B cell (primary cell): ENCODE results near the gene CHAF1B. TPM values are rescaled to one million over a fixed set of nuclear protein-coding genes. Genes with fewer than 3 reads are reported as not detected.
A peak's percentile ranks its signal among the peaks of the same experiment; 100 is the strongest.
"Not testable (repeated sequence)": the region's sequence is repeated elsewhere in the genome, so short reads cannot be mapped to it uniquely, and the experiment has no call there.

ENCODE experiments used
- ATAC-seq: fragments of 200-7000 bp; cut with Tn5 transposase; one replicate; pipeline ENCODE4 v1.10.0; 2021; ENCODE audit warnings: low read depth, mild to moderate bottlenecking, moderate number of reproducible peaks, moderate library complexity
- CTCF ChIA-PET: fragments of 350-600 bp; sonication (Branson Sonifier 250); formaldehyde crosslinking; loops from one replicate; lab custom pipeline; 2021; ENCODE audit warnings: antibody characterized with exemption, inconsistent platforms; lab: Charles Lee
- POLR2A ChIA-PET: fragments of 350-600 bp; sonication (Branson Sonifier 250); formaldehyde crosslinking; loops from one replicate; lab custom pipeline; 2021; ENCODE audit warnings: antibody characterized with exemption; lab: Charles Lee
- DNase-seq: peaks from one replicate; pipeline ENCODE4 v3.0.0; 2013
- H2AFZ ChIP-seq: 2 replicates; pipeline ENCODE4 v1.6.1; 2012; ENCODE audit warnings: mild to moderate bottlenecking, low read depth, low read length; ENCODE audit not compliant: insufficient read depth, poor library complexity, severe bottlenecking
- H3K27ac ChIP-seq, 2 donors: 1 replicate in 1 of 2; 2 replicates in 1 of 2; pipeline ENCODE4 v1.5.1; 2012 to 2013; ENCODE audit warnings: low read length in 2 of 2, mild to moderate bottlenecking in 2 of 2, moderate library complexity in 1 of 2
- H3K27me3 ChIP-seq, 4 experiments: fragments of 200-600 bp in 1 of 4; sonication (generic) in 1 of 4; replicated peaks in 1 of 4; 1 replicate in 2 of 4; 2 replicates in 2 of 4; pipeline versions ENCODE4 v1.6.1 to v1.7.0; 2013 to 2016; ENCODE audit warnings: low read length in 3 of 4, mild to moderate bottlenecking in 2 of 4, mixed read lengths in 1 of 4, moderate library complexity in 1 of 4; ENCODE audit not compliant: insufficient read depth in 4 of 4, control insufficient read depth in 3 of 4; ENCODE audit errors: control extremely low read depth in 1 of 4
- H3K36me3 ChIP-seq, 2 experiments: replicated peaks in 1 of 2; 1 replicate in 1 of 2; 2 replicates in 1 of 2; pipeline versions ENCODE4 v1.6.1 to v1.7.1; 2013; ENCODE audit warnings: low read length in 1 of 2; ENCODE audit not compliant: insufficient read depth in 2 of 2, control insufficient read depth in 1 of 2; ENCODE audit errors: control extremely low read depth in 1 of 2, extremely low read depth in 1 of 2
- H3K4me1 ChIP-seq, 2 donors: fragments of 200-600 bp in 1 of 2; sonication (generic) in 1 of 2; 1 replicate in 1 of 2; 2 replicates in 1 of 2; pipeline versions ENCODE4 v1.5.1 to v1.6.1; 2013 to 2017; ENCODE audit warnings: low read length in 2 of 2; ENCODE audit not compliant: control insufficient read depth in 2 of 2, insufficient read depth in 2 of 2
- H3K4me2 ChIP-seq: replicated peaks from 2 replicates; pipeline ENCODE3; 2012; ENCODE audit warnings: mild to moderate bottlenecking, low read depth, low read length; ENCODE audit not compliant: poor library complexity, severe bottlenecking
- H3K4me3 ChIP-seq, 5 experiments: fragments of 200-600 bp in 1 of 5; sonication (generic) in 1 of 5; 1 replicate in 3 of 5; 2 replicates in 2 of 5; pipeline versions ENCODE4 v1.5.1 to v1.7.0; 2011 to 2016; ENCODE audit warnings: low read length in 4 of 5, mild to moderate bottlenecking in 4 of 5, low read depth in 2 of 5, control low read depth in 1 of 5, moderate library complexity in 1 of 5; ENCODE audit not compliant: insufficient read depth in 1 of 5; ENCODE audit errors: control extremely low read depth in 1 of 5, extremely low read depth in 1 of 5
- H3K79me2 ChIP-seq: fragments of 200-600 bp; sonication (generic); one replicate; pipeline ENCODE4 v1.6.0; 2016; ENCODE audit warnings: low read length; ENCODE audit not compliant: control insufficient read depth, insufficient read depth
- H3K9ac ChIP-seq: fragments of 200-600 bp; sonication (generic); 2 replicates; pipeline ENCODE4 v1.6.1; 2017; ENCODE audit warnings: mild to moderate bottlenecking, low read length, moderate library complexity
- H3K9me3 ChIP-seq, 3 donors: one replicate each; pipeline versions ENCODE4 v1.6.1 to v1.7.1; 2013; ENCODE audit warnings: low read length in 2 of 3; ENCODE audit not compliant: control insufficient read depth in 2 of 3, insufficient read depth in 1 of 3; ENCODE audit errors: control extremely low read depth in 1 of 3
- H4K20me1 ChIP-seq: 2 replicates; pipeline ENCODE4 v1.6.0; 2012; ENCODE audit warnings: mild to moderate bottlenecking, low read length; ENCODE audit not compliant: insufficient read depth, control insufficient read depth, poor library complexity, severe bottlenecking
- H3K27ac Mint-ChIP-seq: one replicate; pipeline ENCODE4 v1.8.0; 2021; ENCODE audit warnings: mixed read lengths
- H3K27me3 Mint-ChIP-seq: one replicate; pipeline ENCODE4 v1.8.0; 2021; ENCODE audit warnings: mixed read lengths
- H3K4me1 Mint-ChIP-seq: one replicate; pipeline ENCODE4 v1.8.0; 2021; ENCODE audit warnings: mixed read lengths
- H3K4me3 Mint-ChIP-seq: one replicate; pipeline ENCODE4 v1.8.0; 2021; ENCODE audit warnings: mixed read lengths
- H3K9me3 Mint-ChIP-seq: one replicate; pipeline ENCODE4 v1.8.0; 2022; ENCODE audit warnings: mixed read lengths; ENCODE audit not compliant: insufficient read depth
- CTCF ChIP-seq: fragments of 200-600 bp; IDR thresholded peaks from one replicate; pipeline ENCODE4 v1.8.0; 2022; ENCODE audit warnings: antibody characterized with exemption, mild to moderate bottlenecking
- EZH2 ChIP-seq: IDR thresholded peaks from 2 replicates; pipeline ENCODE4 v1.6.1; 2012; ENCODE audit warnings: borderline replicate concordance, low read depth, mild to moderate bottlenecking, moderate library complexity, low read length; ENCODE audit not compliant: insufficient read depth, poor library complexity, severe bottlenecking
- WGBS: methylation state at CpG from one replicate; pipeline ENCODE4 v1.1.5; 2013; ENCODE audit warnings: missing lambda C conversion rate; ENCODE audit not compliant: insufficient coverage; 5-methylcytosine and 5-hydroxymethylcytosine counted together
- intact Hi-C: fragments of 100-400 bp; cut with micrococcal nuclease; formaldehyde crosslinking; loops from one replicate; pipeline ENCODE4 v1.10.0; 2022
- polyA plus RNA-seq: library from polyadenylated mRNA; depleted of rRNA; stranded (reverse); fragments of >200 nt; gene quantifications from 2 replicates; pipeline ENCODE4 v1.2.3, GENCODE V29; 2012
- total RNA-seq, 2 donors: library from RNA; stranded (reverse); fragments of 120-200 nt in 1 of 2; gene quantifications; 1 replicate in 1 of 2; 2 replicates in 1 of 2; pipeline versions ENCODE4 v1.2.3 to v1.2.4, GENCODE V29; 2013 to 2022

The CHAF1B gene
- total and polyA plus RNA-seq, 2 donors (not counting 1 experiment from before 2014, with no cell fraction given) = 1.1 to 1.9 TPM

- Histone ChIP-seq H3K27me3 (no peaks in the 10 kb centered on the region), H3K36me3 (peaks cover 0 to 11% of the 10 kb centered on the region in 2 experiments), H3K4me2 (no peak overlapping the region), H2AFZ (no peak overlapping the region), H3K9me3 (peaks cover 0 to 4% (median 0%) of the 10 kb centered on the region in 3 donors), H3K4me3 (no peak overlapping the region), H3K9ac (no peak overlapping the region), H3K4me1 (peaks cover 4 to 9% of the 10 kb centered on the region in 2 donors), H4K20me1 (peaks cover 7% of the 10 kb centered on the region), H3K27ac (peak overlapping the region in 1 of 2 donors; percentile 30), H3K79me2 (no peaks in the 10 kb centered on the region)
- no peak for TF ChIP-seq CTCF
- TF ChIP-seq EZH2 = no peak
- WGBS = 100% methylated on average over 2 of the region's 9 CpGs
- ChIA-PET CTCF (no interaction called here), POLR2A (no interaction called here)
- Mint-ChIP-seq H3K27me3 (no peaks in the 10 kb centered on the region), H3K9me3 (no peaks in the 10 kb centered on the region), H3K4me1 (peaks cover 6% of the 10 kb centered on the region), H3K4me3 (no peak overlapping the region), H3K27ac (no peak overlapping the region)
- DNase-seq (no peak), ATAC-seq (no peak)
- intact Hi-C loops = no loop called here
Measured at GRCh38 chr21:36381841-36382589, 3.2 kb upstream of the CHAF1B start.

DNA sequence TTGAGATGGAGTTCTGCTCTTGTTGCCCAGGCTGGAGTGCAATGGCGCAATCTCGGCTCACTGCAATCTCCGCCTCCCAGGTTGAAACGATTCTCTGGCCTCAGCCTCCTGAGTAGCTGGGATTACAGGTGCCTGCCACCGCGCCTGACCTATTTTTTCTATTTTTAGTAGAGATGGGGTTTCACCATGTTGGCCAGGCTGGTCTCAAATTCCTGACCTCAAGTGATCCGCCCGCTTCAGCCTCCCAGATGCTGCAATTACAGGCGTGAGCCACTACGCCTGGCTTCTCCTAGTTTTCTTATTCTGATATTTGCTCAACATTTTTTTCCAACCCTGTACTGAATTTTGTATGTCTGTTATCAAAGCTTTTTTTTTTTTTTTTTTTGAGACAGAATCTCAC, 2.5 kb upstream of the CHAF1B start:
- H3K36me3 ChIP-seq, ATAC-seq, H3K27me3 ChIP-seq, H3K79me2 ChIP-seq, H3K27ac Mint-ChIP-seq, H3K4me2 ChIP-seq, H4K20me1 ChIP-seq, H3K4me3 Mint-ChIP-seq, H3K4me1 ChIP-seq, H3K27me3 Mint-ChIP-seq, intact Hi-C loops, DNase-seq, H3K9me3 ChIP-seq, POLR2A ChIA-PET, H3K9me3 Mint-ChIP-seq, H3K27ac ChIP-seq, H3K4me1 Mint-ChIP-seq, H3K9ac ChIP-seq, H2AFZ ChIP-seq, H3K4me3 ChIP-seq: not testable (repeated sequence)
- CTCF ChIA-PET = interaction anchor here (0.8 kb wide), 1 partner anchor 241 kb away, joined by 3 read pairs; no protein-coding TSS in a partner anchor
- 88% methylated on average over 7 of the region's 10 CpGs for WGBS
